Astrocyte (in vitro differentiated cells and primary cell): ENCODE results near the gene ESRRG. TPM values are rescaled to one million over a fixed set of nuclear protein-coding genes. Genes with fewer than 3 reads are reported as not detected.

Experiments used
- DNase-seq: peaks from one replicate; pipeline ENCODE4 v3.0.0-alpha.2; 2010; ENCODE audit warnings: low read depth
- FAIRE-seq: peaks from 2 replicates; lab custom pipeline; 2011; peaks lifted over from hg19 to GRCh38; lab: Jason Lieb, UNC
- H2AFZ ChIP-seq: 2 replicates; pipeline ENCODE4 v1.6.0; 2012; ENCODE audit warnings: low read depth, low read length, inconsistent platforms
- H3K27ac ChIP-seq: 2 replicates; pipeline ENCODE4 v1.5.1; 2011; ENCODE audit warnings: low read depth, low read length, inconsistent platforms
- H3K27me3 ChIP-seq: 2 replicates; pipeline ENCODE4 v1.6.0; 2011; ENCODE audit warnings: low read length, inconsistent platforms; ENCODE audit not compliant: insufficient read depth
- H3K36me3 ChIP-seq: 2 replicates; pipeline ENCODE4 v1.5.1; 2011; ENCODE audit warnings: low read length, inconsistent platforms; ENCODE audit not compliant: insufficient read depth
- H3K4me1 ChIP-seq: 2 replicates; pipeline ENCODE4 v1.5.1; 2011; ENCODE audit warnings: low read length, inconsistent platforms; ENCODE audit not compliant: insufficient read depth
- H3K4me2 ChIP-seq: 2 replicates; pipeline ENCODE4 v1.6.0; 2012; ENCODE audit warnings: low read length, inconsistent platforms
- H3K4me3 ChIP-seq: 2 replicates; pipeline ENCODE4 v1.5.1; 2011; ENCODE audit warnings: low read depth, mild to moderate bottlenecking, low read length, inconsistent platforms; ENCODE audit not compliant: insufficient read depth
- H3K79me2 ChIP-seq: 2 replicates; pipeline ENCODE4 v1.6.0; 2012; ENCODE audit warnings: mild to moderate bottlenecking, low read length, inconsistent platforms; ENCODE audit not compliant: insufficient read depth
- H3K9ac ChIP-seq: 2 replicates; pipeline ENCODE4 v1.6.0; 2012; ENCODE audit warnings: mild to moderate bottlenecking, low read length, inconsistent platforms
- H3K9me3 ChIP-seq: 2 replicates; pipeline ENCODE4 v1.5.1; 2012; ENCODE audit warnings: low read depth, mild to moderate bottlenecking, low read length, inconsistent platforms; ENCODE audit not compliant: insufficient read depth
- H4K20me1 ChIP-seq: 2 replicates; pipeline ENCODE4 v1.6.0; 2012; ENCODE audit warnings: low read length, inconsistent platforms; ENCODE audit not compliant: insufficient read depth
- H3K27ac Mint-ChIP-seq: one replicate; pipeline ENCODE4 v1.8.0; 2021; ENCODE audit warnings: mild to moderate bottlenecking, mixed read lengths; ENCODE audit not compliant: unreplicated experiment
- H3K27me3 Mint-ChIP-seq: one replicate; pipeline ENCODE4 v1.8.0; 2021; ENCODE audit warnings: low read depth, mixed read lengths; ENCODE audit not compliant: unreplicated experiment
- H3K36me3 Mint-ChIP-seq: one replicate; pipeline ENCODE4 v1.8.0; 2021; ENCODE audit warnings: low read depth, mixed read lengths; ENCODE audit not compliant: unreplicated experiment
- H3K4me1 Mint-ChIP-seq: one replicate; pipeline ENCODE4 v1.8.0; 2021; ENCODE audit warnings: low read depth, mixed read lengths; ENCODE audit not compliant: unreplicated experiment
- H3K4me3 Mint-ChIP-seq: one replicate; pipeline ENCODE4 v1.8.0; 2021; ENCODE audit warnings: mild to moderate bottlenecking, moderate library complexity, mixed read lengths; ENCODE audit not compliant: unreplicated experiment
- H3K9me3 Mint-ChIP-seq: one replicate; pipeline ENCODE4 v1.8.0; 2021; ENCODE audit warnings: mild to moderate bottlenecking, mixed read lengths; ENCODE audit not compliant: unreplicated experiment
- EZH2 ChIP-seq: IDR thresholded peaks from 2 replicates; pipeline ENCODE4 v1.6.1; 2012; ENCODE audit warnings: mild to moderate bottlenecking, low read length, inconsistent platforms; ENCODE audit not compliant: insufficient read depth
- total RNA-seq: library from RNA; stranded (reverse); gene quantifications from 2 replicates; pipeline ENCODE4 v1.2.1, GENCODE V29; 2021
- TF ChIP-seq, protein P1 (sequence below): IDR thresholded peaks from 2 replicates; pipeline ENCODE4 v1.5.1; 2011; ENCODE audit warnings: low read depth, mild to moderate bottlenecking, inconsistent platforms, low read length, moderate library complexity; ENCODE audit not compliant: insufficient read depth

ESRRG gene
- total RNA-seq, 1 donor from 2014 or later: 0.79 TPM

DNA sequence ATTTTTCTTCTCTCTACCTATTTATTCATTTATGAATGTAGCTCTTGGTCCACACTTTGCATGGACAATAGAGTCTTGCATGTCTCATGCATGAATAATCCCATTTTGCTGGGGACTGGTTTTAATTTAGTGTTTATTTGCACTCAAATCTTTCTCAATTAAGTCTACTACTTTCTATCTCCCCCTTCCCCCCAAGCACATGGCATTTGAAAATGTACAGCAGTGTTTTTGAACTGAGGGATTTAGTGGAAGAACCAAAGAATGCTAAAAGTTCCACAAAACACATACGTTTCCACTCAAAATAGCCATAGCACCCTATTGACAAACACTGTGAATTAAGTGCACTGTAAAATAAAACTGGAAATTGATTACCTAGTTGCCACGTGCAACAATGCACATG, 180.5 kb downstream of the ESRRG start:
- H4K20me1 ChIP-seq: no peaks in the 10 kb centered on the region
- no peak for FAIRE-seq
- H2AFZ ChIP-seq: no peak overlapping the region
- Mint-ChIP-seq H3K27me3 (no peaks in the 10 kb centered on the region), H3K27ac (no peak overlapping the region), H3K9me3 (no peaks in the 10 kb centered on the region), H3K36me3 (no peaks in the 10 kb centered on the region), H3K4me1 (no peaks in the 10 kb centered on the region), H3K4me3 (no peak overlapping the region)
- no peaks in the 10 kb centered on the region for H3K9me3 ChIP-seq
- no peak overlapping the region for H3K9ac ChIP-seq
- no peak for DNase-seq
- H3K4me2 ChIP-seq: no peak overlapping the region
- no peaks in the 10 kb centered on the region for H3K79me2 ChIP-seq
- no peak overlapping the region for H3K4me3 ChIP-seq
- H3K27me3 ChIP-seq: no peaks in the 10 kb centered on the region
- no peaks in the 10 kb centered on the region for H3K36me3 ChIP-seq
- H3K27ac ChIP-seq: no peak overlapping the region
- no peak for TF ChIP-seq EZH2
- TF ChIP-seq, protein P1, sequence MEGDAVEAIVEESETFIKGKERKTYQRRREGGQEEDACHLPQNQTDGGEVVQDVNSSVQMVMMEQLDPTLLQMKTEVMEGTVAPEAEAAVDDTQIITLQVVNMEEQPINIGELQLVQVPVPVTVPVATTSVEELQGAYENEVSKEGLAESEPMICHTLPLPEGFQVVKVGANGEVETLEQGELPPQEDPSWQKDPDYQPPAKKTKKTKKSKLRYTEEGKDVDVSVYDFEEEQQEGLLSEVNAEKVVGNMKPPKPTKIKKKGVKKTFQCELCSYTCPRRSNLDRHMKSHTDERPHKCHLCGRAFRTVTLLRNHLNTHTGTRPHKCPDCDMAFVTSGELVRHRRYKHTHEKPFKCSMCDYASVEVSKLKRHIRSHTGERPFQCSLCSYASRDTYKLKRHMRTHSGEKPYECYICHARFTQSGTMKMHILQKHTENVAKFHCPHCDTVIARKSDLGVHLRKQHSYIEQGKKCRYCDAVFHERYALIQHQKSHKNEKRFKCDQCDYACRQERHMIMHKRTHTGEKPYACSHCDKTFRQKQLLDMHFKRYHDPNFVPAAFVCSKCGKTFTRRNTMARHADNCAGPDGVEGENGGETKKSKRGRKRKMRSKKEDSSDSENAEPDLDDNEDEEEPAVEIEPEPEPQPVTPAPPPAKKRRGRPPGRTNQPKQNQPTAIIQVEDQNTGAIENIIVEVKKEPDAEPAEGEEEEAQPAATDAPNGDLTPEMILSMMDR: no peak
- H3K4me1 ChIP-seq: no peaks in the 10 kb centered on the region

DNA sequence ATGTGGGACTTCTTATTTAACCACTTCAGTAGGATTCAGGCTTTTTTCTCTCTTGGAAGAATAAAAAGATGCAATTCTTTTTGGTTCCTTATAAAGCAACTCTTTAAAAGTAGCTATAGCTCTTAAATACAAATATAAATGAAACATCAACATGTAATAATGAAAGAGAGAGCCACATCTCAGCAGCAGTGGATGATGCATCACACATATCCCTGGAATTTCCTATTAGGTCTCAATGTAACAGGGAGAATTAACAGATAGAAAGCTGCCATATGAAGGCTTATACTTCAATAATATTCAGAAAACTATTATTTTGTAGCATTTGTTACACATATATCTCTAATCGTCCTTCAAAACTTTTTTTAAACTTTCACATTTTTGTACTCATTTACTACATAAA, 181.0 kb downstream of the ESRRG start:
- FAIRE-seq: no peak
- Histone ChIP-seq H3K4me2 (no peak overlapping the region), H3K4me3 (no peak overlapping the region), H3K79me2 (no peaks in the 10 kb centered on the region), H2AFZ (no peak overlapping the region), H3K36me3 (no peaks in the 10 kb centered on the region), H4K20me1 (no peaks in the 10 kb centered on the region), H3K27ac (no peak overlapping the region), H3K4me1 (no peaks in the 10 kb centered on the region), H3K9ac (no peak overlapping the region), H3K27me3 (no peaks in the 10 kb centered on the region), H3K9me3 (no peaks in the 10 kb centered on the region)
- no peak for DNase-seq
- TF ChIP-seq, protein P1: no peak
- no peak for TF ChIP-seq EZH2
- Mint-ChIP-seq H3K27ac (no peak overlapping the region), H3K4me3 (no peak overlapping the region), H3K9me3 (no peaks in the 10 kb centered on the region), H3K4me1 (no peaks in the 10 kb centered on the region), H3K27me3 (no peaks in the 10 kb centered on the region), H3K36me3 (no peaks in the 10 kb centered on the region)

DNA sequence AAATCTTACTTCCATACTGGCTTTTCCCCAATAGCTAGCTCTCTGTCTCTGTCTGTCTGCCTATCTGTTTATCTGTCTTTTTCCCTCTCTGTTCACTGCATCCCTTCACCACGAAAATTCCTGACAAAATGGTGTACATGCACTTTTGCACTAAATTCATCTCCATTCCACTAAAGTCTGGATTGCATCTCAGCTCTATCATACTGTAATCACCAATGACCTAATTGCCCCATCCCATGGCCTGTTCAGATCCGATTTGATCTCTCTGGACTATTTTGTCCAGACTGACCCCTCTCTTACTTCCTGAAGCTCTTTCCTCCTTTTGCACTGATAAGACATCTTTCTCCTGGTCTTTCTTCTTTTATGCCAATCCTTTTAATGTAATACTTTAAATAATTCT, 187.5 kb downstream of the ESRRG start:
- no peak overlapping the region for H3K4me2 ChIP-seq
- no peak overlapping the region for H2AFZ ChIP-seq
- no peaks in the 10 kb centered on the region for H3K79me2 ChIP-seq
- no peak overlapping the region for H3K27ac ChIP-seq
- no peaks in the 10 kb centered on the region for H3K27me3 ChIP-seq
- H3K4me1 ChIP-seq: no peaks in the 10 kb centered on the region
- H3K9ac ChIP-seq: no peak overlapping the region
- Mint-ChIP-seq H3K27me3 (no peaks in the 10 kb centered on the region), H3K4me3 (no peak overlapping the region), H3K9me3 (no peaks in the 10 kb centered on the region), H3K36me3 (no peaks in the 10 kb centered on the region), H3K27ac (no peak overlapping the region), H3K4me1 (peaks cover 3% of the 10 kb centered on the region)
- DNase-seq: no peak
- no peaks in the 10 kb centered on the region for H3K9me3 ChIP-seq
- H4K20me1 ChIP-seq: no peaks in the 10 kb centered on the region
- H3K4me3 ChIP-seq: no peak overlapping the region
- H3K36me3 ChIP-seq: no peaks in the 10 kb centered on the region
- no peak for FAIRE-seq
- TF ChIP-seq, protein P1: no peak
- TF ChIP-seq EZH2: no peak
